Activated CD8-positive, alpha-beta memory T cell treated with anti-CD3 and anti-CD28 coated beads for 24 hours (primary cell): Measurements from ENCODE around the gene GALNT17.
"Not testable (repeated sequence)": the region's sequence is repeated elsewhere in the genome, so short reads cannot be mapped to it uniquely, and the experiment has no call there.

Experiments used
- DNase-seq: peaks from one replicate; pipeline ENCODE4 v3.0.0-alpha.2; 2020

GALNT17 gene

GRCh38 chr7:71171476-71171875 lies 39.5 kb downstream of the GALNT17 start:
- no peak for DNase-seq

GRCh38 chr7:71173955-71174354 lies 42.0 kb downstream of the GALNT17 start:
- no peak for DNase-seq

- DNase-seq = no peak
Measured at GRCh38 chr7:71182438-71182935, 50.5 kb downstream of the GALNT17 start.

- DNase-seq = no peak
Measured at GRCh38 chr7:71184136-71184535, 52.2 kb downstream of the GALNT17 start.

GRCh38 chr7:71184609-71185008 lies 52.7 kb downstream of the GALNT17 start:
- DNase-seq = no peak

GRCh38 chr7:71186535-71187057 lies 54.7 kb downstream of the GALNT17 start:
- no peak for DNase-seq

GRCh38 chr7:71191771-71192170 lies 59.8 kb downstream of the GALNT17 start:
- DNase-seq = no peak

- no peak for DNase-seq
Measured at GRCh38 chr7:71193099-71193810, 61.3 kb downstream of the GALNT17 start.

- DNase-seq = no peak
Measured at GRCh38 chr7:71198391-71198790, 66.4 kb downstream of the GALNT17 start.

GRCh38 chr7:71198887-71199286 lies 66.9 kb downstream of the GALNT17 start:
- DNase-seq = no peak

GRCh38 chr7:71206184-71206583 lies 74.2 kb downstream of the GALNT17 start:
- DNase-seq = no peak

GRCh38 chr7:71208881-71209280 lies 76.9 kb downstream of the GALNT17 start:
- no peak for DNase-seq

- DNase-seq = not testable (repeated sequence)
Measured at GRCh38 chr7:71209484-71209883, 77.5 kb downstream of the GALNT17 start.

GRCh38 chr7:71210220-71210619 lies 78.3 kb downstream of the GALNT17 start:
- DNase-seq = no peak

- not testable (repeated sequence) for DNase-seq
Measured at GRCh38 chr7:71212433-71212832, 80.5 kb downstream of the GALNT17 start.

GRCh38 chr7:71216211-71216610 lies 84.3 kb downstream of the GALNT17 start:
- no peak for DNase-seq

GRCh38 chr7:71220210-71220695 lies 88.3 kb downstream of the GALNT17 start:
- DNase-seq = no peak

GRCh38 chr7:71221049-71221448 lies 89.1 kb downstream of the GALNT17 start:
- DNase-seq = no peak

GRCh38 chr7:71221549-71221948 lies 89.6 kb downstream of the GALNT17 start:
- no peak for DNase-seq

GRCh38 chr7:71227126-71227525 lies 95.2 kb downstream of the GALNT17 start:
- no peak for DNase-seq

- no peak for DNase-seq
Measured at GRCh38 chr7:71229148-71229547, 97.2 kb downstream of the GALNT17 start.

GRCh38 chr7:71229699-71230098 lies 97.8 kb downstream of the GALNT17 start:
- DNase-seq = no peak

GRCh38 chr7:71235253-71235652 lies 103.3 kb downstream of the GALNT17 start:
- no peak for DNase-seq

- DNase-seq = no peak
Measured at GRCh38 chr7:71236230-71237105, 104.5 kb downstream of the GALNT17 start.
